SK-N-SH treated with all-trans-retinoic acid at 6 μM for 48 hours (cell line): ENCODE measurements around the gene PYM1.

ENCODE experiments used
- BACH2 ChIP-seq: fragments of 250-450 bp; sonication (Bioruptor Pico); IDR thresholded peaks from 2 replicates; pipeline ENCODE4 v1.9.0; 2021; ENCODE audit warnings: mild to moderate bottlenecking, borderline replicate concordance
- ISL1 ChIP-seq: fragments of 250-450 bp; sonication (Bioruptor Pico); IDR thresholded peaks from 2 replicates; pipeline ENCODE4 v2.1.2; 2022; ENCODE audit warnings: mild to moderate bottlenecking, moderate library complexity

DNA sequence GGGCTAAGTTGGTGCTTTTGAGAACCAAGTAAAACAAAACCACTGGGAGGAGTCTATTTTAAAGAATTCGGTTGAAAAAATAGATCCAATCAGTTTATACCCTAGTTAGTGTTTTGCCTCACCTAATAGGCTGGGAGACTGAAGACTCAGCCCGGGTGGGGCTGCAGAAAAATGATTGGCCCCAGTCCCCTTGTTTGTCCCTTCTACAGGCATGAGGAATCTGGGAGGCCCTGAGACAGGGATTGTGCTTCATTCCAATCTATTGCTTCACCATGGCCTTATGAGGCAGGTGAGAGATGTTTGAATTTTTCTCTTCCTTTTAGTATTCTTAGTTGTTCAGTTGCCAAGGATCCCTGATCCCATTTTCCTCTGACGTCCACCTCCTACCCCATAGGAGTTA lies 44.3 kb upstream of the PYM1 start:
- no peak for TF ChIP-seq BACH2
- no peak for TF ChIP-seq ISL1 (CRISPR knock-in tag)
